Upper lobe of left lung (tissue), 6 donors: ENCODE data around the gene CEACAM8. TPM values are rescaled to one million over a fixed set of nuclear protein-coding genes. Genes with fewer than 3 reads are reported as not detected.

Experiments
- ATAC-seq, 2 donors: fragments of 200-7000 bp; cut with Tn5 transposase; one replicate each; pipeline ENCODE4 v1.9.1; 2022; ENCODE audit warnings: mild to moderate bottlenecking in 2 of 2, moderate library complexity in 2 of 2; ENCODE audit not compliant: low FRiP score in 2 of 2
- DNase-seq, 2 donors: peaks; one replicate each; pipeline ENCODE4 v3.0.0-alpha.2; 2019 to 2020
- H3K27ac ChIP-seq, 4 donors: fragments of 200-600 bp; sonication (generic); one replicate each; pipeline ENCODE4 v1.5.1; 2016 to 2019
- H3K27me3 ChIP-seq, 4 donors: fragments of 200-600 bp; sonication (generic); one replicate each; pipeline ENCODE4 v1.5.1; 2017 to 2019
- H3K36me3 ChIP-seq, 4 donors: fragments of 200-600 bp; sonication (generic); one replicate each; pipeline ENCODE4 v1.5.1; 2016 to 2019
- H3K4me1 ChIP-seq, 4 donors: fragments of 200-600 bp; sonication (generic); one replicate each; pipeline ENCODE4 v1.5.1; 2018 to 2019
- H3K4me3 ChIP-seq, 4 donors: fragments of 200-600 bp; sonication (generic); one replicate each; pipeline ENCODE4 v1.5.1; 2017 to 2019; ENCODE audit warnings: mild to moderate bottlenecking in 2 of 4, moderate library complexity in 1 of 4
- H3K9me3 ChIP-seq, 4 donors: fragments of 200-600 bp; sonication (generic); one replicate each; pipeline ENCODE4 v1.5.1; 2018 to 2019
- CTCF ChIP-seq, 6 experiments: fragments of 450-650 bp in 4 of 6; fragments of 200-600 bp in 2 of 6; sonication (generic) in 2 of 6; IDR thresholded peaks; one replicate each; pipeline ENCODE4 v1.5.1; 2016 to 2019; ENCODE audit warnings: antibody characterized with exemption in 6 of 6
- EP300 ChIP-seq, 4 donors: sonication (generic); formaldehyde crosslinking; IDR thresholded peaks; one replicate each; pipeline ENCODE4 v1.5.1; 2017; ENCODE audit warnings: antibody characterized with exemption in 4 of 4, control low read depth in 2 of 4
- POLR2A ChIP-seq, 4 donors: fragments of 450-650 bp; IDR thresholded peaks; one replicate each; pipeline ENCODE4 v1.5.1; 2016 to 2017; ENCODE audit warnings: antibody characterized with exemption in 4 of 4, mild to moderate bottlenecking in 2 of 4
- POLR2AphosphoS5 ChIP-seq, 2 donors: sonication (generic); formaldehyde crosslinking; IDR thresholded peaks; one replicate each; pipeline ENCODE4 v1.5.1; 2017; ENCODE audit warnings: antibody characterized with exemption in 2 of 2
- WGBS, 2 donors: methylation state at CpG; one replicate each; pipeline ENCODE4 v1.1.5; 2017 to 2018; 5-methylcytosine and 5-hydroxymethylcytosine counted together
- total RNA-seq, 6 donors: library from RNA; depleted of rRNA in 4 of 6; stranded (reverse); fragments of >200 nt in 4 of 6; gene quantifications; one replicate each; pipeline versions ENCODE4 v1.1.0 to v1.2.1, GENCODE V29; 2016 to 2021
- donor health status: DM: no; HTN: no; CAD: no; lungs with moderate emphysema.
- donor health status: DM: no; HTN: yes; CAD: no; lungs with severe emphysema.

The CEACAM8 gene
- total RNA-seq, 6 donors from 2014 or later = 0.67 to 1.1 (median 0.75) TPM; not detected in 2

GRCh38 chr19:42567567-42567966 lies 27.2 kb downstream of the CEACAM8 start:
- WGBS, 2 donors = 78 to 83% methylated on average over 4 of the region's 4 CpGs

GRCh38 chr19:42563352-42564210 lies 31.1 kb downstream of the CEACAM8 start:
- Histone ChIP-seq H3K9me3 (no peaks in the 10 kb centered on the region), H3K27me3 (no peaks in the 10 kb centered on the region), H3K27ac (no peak overlapping the region), H3K4me1 (peaks cover 0 to 3% (median 0%) of the 10 kb centered on the region in 4 donors), H3K36me3 (no peaks in the 10 kb centered on the region), H3K4me3 (no peak overlapping the region)
- ATAC-seq (peak in 1 of 2 donors; percentile 78), DNase-seq (peak in 1 of 2 donors; percentile 37)
- TF ChIP-seq CTCF (IDR thresholded peaks at IDR 0.05) = peak; percentile 25 to 69 (median 58)
- TF ChIP-seq EP300 (IDR thresholded peaks at IDR 0.05) = no peak
- 19 to 21% methylated on average over 7 of the region's 7 CpGs for WGBS, 2 donors

More at GRCh38 chr19:42567567-42567966, 27.2 kb downstream of the CEACAM8 start:
- H3K27ac ChIP-seq = no peak overlapping the region
- no peak overlapping the region for H3K4me3 ChIP-seq
- no peak for TF ChIP-seq CTCF (IDR thresholded peaks at IDR 0.05)
- TF ChIP-seq EP300 (IDR thresholded peaks at IDR 0.05) = no peak
- TF ChIP-seq POLR2AphosphoS5 (IDR thresholded peaks at IDR 0.05) = no peak
- no peak for TF ChIP-seq POLR2A (IDR thresholded peaks at IDR 0.05)
- peaks cover 0 to 3% (median 0%) of the 10 kb centered on the region in 4 donors for H3K4me1 ChIP-seq
- H3K9me3 ChIP-seq = no peaks in the 10 kb centered on the region
- no peak for ATAC-seq
- no peak for DNase-seq
- H3K27me3 ChIP-seq = no peaks in the 10 kb centered on the region
- no peaks in the 10 kb centered on the region for H3K36me3 ChIP-seq

- no peak overlapping the region for H3K27ac ChIP-seq
- H3K9me3 ChIP-seq = no peaks in the 10 kb centered on the region
- 73 to 90% methylated on average over 2 of the region's 2 CpGs for WGBS, 2 donors
Observed at GRCh38 chr19:42561512-42561911, 33.2 kb downstream of the CEACAM8 start.

GRCh38 chr19:42560731-42561130 lies 34.0 kb downstream of the CEACAM8 start:
- TF ChIP-seq POLR2A (IDR thresholded peaks at IDR 0.05) (no peak), CTCF (IDR thresholded peaks at IDR 0.05) (no peak), EP300 (IDR thresholded peaks at IDR 0.05) (no peak), POLR2AphosphoS5 (IDR thresholded peaks at IDR 0.05) (no peak)
- DNase-seq (no peak), ATAC-seq (no peak)
- Histone ChIP-seq H3K27me3 (no peaks in the 10 kb centered on the region), H3K27ac (no peak overlapping the region), H3K4me1 (peaks cover 0 to 3% (median 1%) of the 10 kb centered on the region in 4 donors), H3K9me3 (no peaks in the 10 kb centered on the region), H3K36me3 (no peaks in the 10 kb centered on the region), H3K4me3 (no peak overlapping the region)
- 85 to 90% methylated on average over 4 of the region's 4 CpGs for WGBS, 2 donors

More at GRCh38 chr19:42561512-42561911, 33.2 kb downstream of the CEACAM8 start:
- TF ChIP-seq POLR2AphosphoS5 (IDR thresholded peaks at IDR 0.05) (no peak), CTCF (IDR thresholded peaks at IDR 0.05) (no peak), EP300 (IDR thresholded peaks at IDR 0.05) (no peak), POLR2A (IDR thresholded peaks at IDR 0.05) (no peak)
- peaks cover 0 to 3% (median 0%) of the 10 kb centered on the region in 4 donors for H3K4me1 ChIP-seq
- no peak overlapping the region for H3K4me3 ChIP-seq
- ATAC-seq (no peak), DNase-seq (peak in 1 of 2 donors; percentile 18)
- H3K27me3 ChIP-seq = no peaks in the 10 kb centered on the region
- H3K36me3 ChIP-seq = no peaks in the 10 kb centered on the region
